NOMO-1 treated with dmso at 0.1 percent for 144 hours (cell line): Measurements from ENCODE around the gene SLC39A10.
A peak's percentile ranks its signal among the peaks of the same experiment; 100 is the strongest.
"Not testable (repeated sequence)": the region's sequence is repeated elsewhere in the genome, so short reads cannot be mapped to it uniquely, and the experiment has no call there.

Source experiments
- DNase-seq: peaks from one replicate; lab custom pipeline; 2025; ENCODE audit not compliant: unreplicated experiment; lab: John Stamatoyannopoulos, UW

Gene SLC39A10

GRCh38 chr2:195656859-195657633 is at the start of gene SLC39A10:
SLC39A10 (plus strand) TSS chr2:195657226; CDS start chr2:195680043, 22,817 bp downstream.
- DNase-seq: peak; percentile 89

- DNase-seq: no peak
These were observed 48.1 kb upstream of the SLC39A10 start for GRCh38 chr2:195608768-195609454.

GRCh38 chr2:195610717-195611116 is 46.3 kb upstream of the SLC39A10 start:
- DNase-seq: peak; percentile 56

- no peak for DNase-seq
These were observed 44.2 kb upstream of the SLC39A10 start for GRCh38 chr2:195612611-195613495.

- no peak for DNase-seq
These were observed 43.1 kb upstream of the SLC39A10 start for GRCh38 chr2:195613922-195614321.

GRCh38 chr2:195619590-195619989 is 37.4 kb upstream of the SLC39A10 start:
- no peak for DNase-seq

GRCh38 chr2:195620501-195620900 is 36.5 kb upstream of the SLC39A10 start:
- DNase-seq: no peak

- no peak for DNase-seq
These were observed 34.1 kb upstream of the SLC39A10 start for GRCh38 chr2:195622966-195623365.

- no peak for DNase-seq
These were observed 30.5 kb upstream of the SLC39A10 start for GRCh38 chr2:195626507-195626906.

- no peak for DNase-seq
These were observed 28.4 kb upstream of the SLC39A10 start for GRCh38 chr2:195628666-195629065.

GRCh38 chr2:195632856-195633572 is 24.0 kb upstream of the SLC39A10 start:
- DNase-seq: peak; percentile 30

- DNase-seq: no peak
These were observed 23.5 kb upstream of the SLC39A10 start for GRCh38 chr2:195633573-195633870.

GRCh38 chr2:195633974-195634373 is 23.1 kb upstream of the SLC39A10 start:
- no peak for DNase-seq

- no peak for DNase-seq
These were observed 20.1 kb upstream of the SLC39A10 start for GRCh38 chr2:195636890-195637289.

GRCh38 chr2:195638750-195639149 is 18.3 kb upstream of the SLC39A10 start:
- DNase-seq: no peak

GRCh38 chr2:195639238-195639858 is 17.7 kb upstream of the SLC39A10 start:
- DNase-seq: no peak

- no peak for DNase-seq
These were observed 17.1 kb upstream of the SLC39A10 start for GRCh38 chr2:195639959-195640358.

- no peak for DNase-seq
These were observed 14.9 kb upstream of the SLC39A10 start for GRCh38 chr2:195642027-195642678.

GRCh38 chr2:195642679-195643068 is 14.4 kb upstream of the SLC39A10 start:
- no peak for DNase-seq

- not testable (repeated sequence) for DNase-seq
These were observed 12.3 kb upstream of the SLC39A10 start for GRCh38 chr2:195644708-195645107.
